ENCODE data around the gene PAQR9. TPM values are rescaled to one million over a fixed set of nuclear protein-coding genes. Genes with fewer than 3 reads are reported as not detected.

Gene PAQR9
- total RNA-seq, 1 experiment from 2014 or later: 0.17 TPM

- Histone ChIP-seq H4K20me1 (ENCODE audit: insufficient read depth) (no peaks in the 10 kb centered on the region), H3K9ac (ENCODE audit: low read length) (no peak overlapping the region), H3K9me3 (ENCODE audit: control insufficient read depth in 1 of 2, insufficient read depth in 1 of 2, low read depth in 1 of 2, low read length in 2 of 2) (no peaks in the 10 kb centered on the region), H3K4me3 (replicated peaks in 1 of 2; ENCODE audit: low read depth in 1 of 2, low read length in 2 of 2) (no peak overlapping the region), H3K27me3 (ENCODE audit: insufficient read depth, low read length) (no peaks in the 10 kb centered on the region), H3K4me2 (ENCODE audit: low read length) (no peak overlapping the region), H3K9me2 (ENCODE audit: insufficient read depth) (no peaks in the 10 kb centered on the region), H2AFZ (ENCODE audit: low read depth, low read length, poor library complexity, severe bottlenecking) (no peak overlapping the region), H3K27ac (ENCODE audit: low read depth, low read length) (no peak overlapping the region), H3K4me1 (ENCODE audit: control insufficient read depth in 1 of 2, insufficient read depth in 2 of 2, low read length in 2 of 2) (peaks cover 3 to 15% of the 10 kb centered on the region in 2 experiments; a peak in 3 of 4 replicates), H3K79me2 (ENCODE audit: insufficient read depth, low read length) (no peaks in the 10 kb centered on the region), H3K36me3 (ENCODE audit: control insufficient read depth in 1 of 2, insufficient read depth in 2 of 2, low read length in 2 of 2) (no peaks in the 10 kb centered on the region)
- intact Hi-C loops (cut with micrococcal nuclease): no loop called here
- TF ChIP-seq CTCF (IDR thresholded peaks at IDR 0.05 in 2 of 3, conservative IDR thresholded peaks at IDR 0.05 in 1 of 3; ENCODE audit: borderline replicate concordance in 1 of 3, insufficient read depth in 1 of 3, low read depth in 2 of 3, low read length in 2 of 3): peak in 2 of 3 experiments; percentile 2 to 10; a peak in 1 of 6 replicates
- no peak for TF ChIP-seq ZBTB33 (IDR thresholded peaks at IDR 0.05; ENCODE audit: extremely low read depth, insufficient replicate concordance, low read length)
- no TSS peak for BruUV-seq (replicated peaks)
- CTCF ChIA-PET: interaction anchor here (1.9 kb wide), 1 partner anchor 152 kb away, joined by 9 read pairs; no protein-coding TSS in a partner anchor
- DNase-seq (ENCODE audit: low read depth, low spot score): no peak
- POLR2A ChIA-PET: no interaction called here
- no peak for ATAC-seq
- RAD21 ChIA-PET (ENCODE audit: low non-redundant PET in 1 of 2, low total read pairs in 2 of 2, uncharacterized antibody in 2 of 2, unreplicated experiment in 2 of 2): no interaction called here
Observed at GRCh38 chr3:142981108-142981507, 17.6 kb upstream of the PAQR9 start.

GRCh38 chr3:142977399-142977728, 13.9 kb upstream of the PAQR9 start:
- no TSS peak for BruUV-seq (replicated peaks)
- no peak for ATAC-seq
- no peaks in the 10 kb centered on the region for H3K9me3 ChIP-seq (ENCODE audit: control insufficient read depth in 1 of 2, insufficient read depth in 1 of 2, low read depth in 1 of 2, low read length in 2 of 2)
- peaks cover 3 to 20% of the 10 kb centered on the region in 2 experiments; a peak in 3 of 4 replicates for H3K4me1 ChIP-seq (ENCODE audit: control insufficient read depth in 1 of 2, insufficient read depth in 2 of 2, low read length in 2 of 2)
- ChIA-PET CTCF (interaction anchor here (1.0 kb wide), 1 partner anchor 24 kb away, joined by 3 read pairs; the partner anchor contains the start of gene U2SURP), RAD21 (ENCODE audit: low non-redundant PET in 1 of 2, low total read pairs in 2 of 2, uncharacterized antibody in 2 of 2, unreplicated experiment in 2 of 2) (no interaction called here), POLR2A (interaction anchor here (0.8 kb wide), 1 partner anchor 24 kb away, joined by 3 read pairs; the partner anchor contains the start of gene U2SURP)
- H3K4me2 ChIP-seq (ENCODE audit: low read length): peak overlapping the region; percentile 63
- no peak overlapping the region for H3K4me3 ChIP-seq (replicated peaks in 1 of 2; ENCODE audit: low read depth in 1 of 2, low read length in 2 of 2)
- H3K9ac ChIP-seq (ENCODE audit: low read length): no peak overlapping the region
- H3K27me3 ChIP-seq (ENCODE audit: insufficient read depth, low read length): no peaks in the 10 kb centered on the region
- H4K20me1 ChIP-seq (ENCODE audit: insufficient read depth): no peaks in the 10 kb centered on the region
- peak overlapping the region; percentile 76 for H2AFZ ChIP-seq (ENCODE audit: low read depth, low read length, poor library complexity, severe bottlenecking)
- TF ChIP-seq SP1 (IDR thresholded peaks at IDR 0.05; ENCODE audit: low read depth) (0 out of 2 replicates have a peak, but pooled peaks have one; percentile 27), FOSL1 (IDR thresholded peaks at IDR 0.05; ENCODE audit: low read depth) (peak; percentile 40), EGR1 (IDR thresholded peaks at IDR 0.05; ENCODE audit: low read depth) (no peak)
- intact Hi-C loops (cut with micrococcal nuclease): no loop called here
- no peaks in the 10 kb centered on the region for H3K79me2 ChIP-seq (ENCODE audit: insufficient read depth, low read length)
- DNase-seq (ENCODE audit: low read depth, low spot score): no peak
- H3K36me3 ChIP-seq (ENCODE audit: control insufficient read depth in 1 of 2, insufficient read depth in 2 of 2, low read length in 2 of 2): no peaks in the 10 kb centered on the region
- no peak overlapping the region for H3K27ac ChIP-seq (ENCODE audit: low read depth, low read length)
- no peaks in the 10 kb centered on the region for H3K9me2 ChIP-seq (ENCODE audit: insufficient read depth)
